ENCODE data around the gene SCRN2.
A peak's percentile ranks its signal among the peaks of the same experiment; 100 is the strongest.

The SCRN2 gene

GRCh38 chr17:47872651-47873161 is 31.6 kb upstream of the SCRN2 start:
- Histone ChIP-seq H3K27me3 (peaks cover 0 to 18% (median 4%) of the 10 kb centered on the region in 11 experiments; a peak in 10 of 22 replicates), H3K9me3 (replicated peaks in 1 of 11) (no peaks in the 10 kb centered on the region), H4K20me1 (no peaks in the 10 kb centered on the region; a peak in 2 of 22 replicates), H3K9ac (no peak overlapping the region), H3K4me3 (no peak overlapping the region), H3K27ac (no peak overlapping the region), H3K4me1 (peaks cover 4 to 31% (median 11%) of the 10 kb centered on the region in 10 experiments; a peak in 17 of 20 replicates), H3K4me2 (no peak overlapping the region), H3K36me3 (no peaks in the 10 kb centered on the region)
- no peak for TF ChIP-seq Cebpa-rat (IDR thresholded peaks at IDR 0.05)

- Histone ChIP-seq H4K20me1 (no peaks in the 10 kb centered on the region; a peak in 2 of 22 replicates), H3K36me3 (no peaks in the 10 kb centered on the region), H3K27me3 (peaks cover 0 to 18% (median 4%) of the 10 kb centered on the region in 11 experiments; a peak in 10 of 22 replicates), H3K9me3 (replicated peaks in 1 of 11) (no peaks in the 10 kb centered on the region), H3K4me1 (peaks cover 0 to 25% (median 6%) of the 10 kb centered on the region in 10 experiments; a peak in 13 of 20 replicates), H3K4me2 (peak overlapping the region in 1 of 11 experiments; percentile 5; a peak in 1 of 22 replicates), H3K27ac (no peak overlapping the region), H3K9ac (no peak overlapping the region), H3K4me3 (no peak overlapping the region)
- no peak; a peak in 1 of 22 replicates for TF ChIP-seq Cebpa-rat (IDR thresholded peaks at IDR 0.05)
Measured at GRCh38 chr17:47872019-47872650, 31.1 kb upstream of the SCRN2 start.

- peaks cover 0 to 18% (median 4%) of the 10 kb centered on the region in 11 experiments; a peak in 10 of 22 replicates for H3K27me3 ChIP-seq
Measured at GRCh38 chr17:47871048-47871447, 30.0 kb upstream of the SCRN2 start.

GRCh38 chr17:47870056-47870455 is 29.0 kb upstream of the SCRN2 start:
- Histone ChIP-seq H3K36me3 (no peaks in the 10 kb centered on the region), H3K4me2 (no peak overlapping the region), H3K9me3 (replicated peaks in 1 of 11) (no peaks in the 10 kb centered on the region), H3K27ac (no peak overlapping the region), H3K27me3 (peaks cover 0 to 18% (median 4%) of the 10 kb centered on the region in 11 experiments; a peak in 10 of 22 replicates), H3K4me1 (peaks cover 0 to 23% (median 6%) of the 10 kb centered on the region in 10 experiments; a peak in 11 of 20 replicates), H4K20me1 (no peaks in the 10 kb centered on the region; a peak in 3 of 22 replicates), H3K4me3 (no peak overlapping the region), H3K9ac (no peak overlapping the region)
- TF ChIP-seq Cebpa-rat (IDR thresholded peaks at IDR 0.05): no peak

More at GRCh38 chr17:47871048-47871447, 30.0 kb upstream of the SCRN2 start:
- Histone ChIP-seq H3K4me3 (no peak overlapping the region), H3K27ac (no peak overlapping the region), H3K4me2 (no peak overlapping the region), H3K36me3 (no peaks in the 10 kb centered on the region), H3K9me3 (replicated peaks in 1 of 11) (no peaks in the 10 kb centered on the region), H3K4me1 (peaks cover 0 to 25% (median 6%) of the 10 kb centered on the region in 10 experiments; a peak in 11 of 20 replicates), H3K9ac (no peak overlapping the region), H4K20me1 (no peaks in the 10 kb centered on the region; a peak in 3 of 22 replicates)
- TF ChIP-seq Cebpa-rat (IDR thresholded peaks at IDR 0.05): no peak

GRCh38 chr17:47869114-47869513 is 28.0 kb upstream of the SCRN2 start:
- no peak for TF ChIP-seq Cebpa-rat (IDR thresholded peaks at IDR 0.05)
- no peaks in the 10 kb centered on the region for H3K9me3 ChIP-seq (replicated peaks in 1 of 11)
- H4K20me1 ChIP-seq: no peaks in the 10 kb centered on the region; a peak in 2 of 22 replicates
- H3K9ac ChIP-seq: no peak overlapping the region
- H3K4me2 ChIP-seq: no peak overlapping the region
- H3K36me3 ChIP-seq: no peaks in the 10 kb centered on the region
- H3K27me3 ChIP-seq: peaks cover 0 to 18% (median 4%) of the 10 kb centered on the region in 11 experiments; a peak in 10 of 22 replicates
- H3K4me1 ChIP-seq: peaks cover 0 to 21% (median 5%) of the 10 kb centered on the region in 10 experiments; a peak in 11 of 20 replicates
- H3K4me3 ChIP-seq: no peak overlapping the region
- no peak overlapping the region for H3K27ac ChIP-seq

- no peak overlapping the region for H3K4me3 ChIP-seq
- peaks cover 0 to 16% (median 4%) of the 10 kb centered on the region in 11 experiments; a peak in 9 of 22 replicates for H3K27me3 ChIP-seq
- peaks cover 0 to 21% (median 3%) of the 10 kb centered on the region in 10 experiments; a peak in 10 of 20 replicates for H3K4me1 ChIP-seq
- H4K20me1 ChIP-seq: no peaks in the 10 kb centered on the region; a peak in 2 of 22 replicates
- H3K9me3 ChIP-seq (replicated peaks in 1 of 11): no peaks in the 10 kb centered on the region
- no peak overlapping the region for H3K27ac ChIP-seq
- no peaks in the 10 kb centered on the region for H3K36me3 ChIP-seq
- H3K9ac ChIP-seq: no peak overlapping the region
- TF ChIP-seq Cebpa-rat (IDR thresholded peaks at IDR 0.05): no peak
- no peak overlapping the region for H3K4me2 ChIP-seq
Measured at GRCh38 chr17:47867813-47868533, 26.9 kb upstream of the SCRN2 start.

- Histone ChIP-seq H4K20me1 (no peaks in the 10 kb centered on the region; a peak in 1 of 22 replicates), H3K9ac (no peak overlapping the region), H3K9me3 (replicated peaks in 1 of 11) (no peaks in the 10 kb centered on the region), H3K27me3 (peaks cover 0 to 6% (median 0%) of the 10 kb centered on the region in 11 experiments; a peak in 6 of 22 replicates), H3K36me3 (no peaks in the 10 kb centered on the region), H3K4me1 (peaks cover 0 to 27% (median 6%) of the 10 kb centered on the region in 10 experiments; a peak in 10 of 20 replicates), H3K4me2 (no peak overlapping the region), H3K4me3 (no peak overlapping the region), H3K27ac (no peak overlapping the region)
- TF ChIP-seq Cebpa-rat (IDR thresholded peaks at IDR 0.05): no peak
Measured at GRCh38 chr17:47866941-47867340, 25.9 kb upstream of the SCRN2 start.

GRCh38 chr17:47864791-47865216 is 23.7 kb upstream of the SCRN2 start:
- no peak overlapping the region for H3K9ac ChIP-seq
- no peaks in the 10 kb centered on the region for H3K36me3 ChIP-seq
- H3K27ac ChIP-seq: no peak overlapping the region
- H3K4me1 ChIP-seq: peaks cover 0 to 24% (median 6%) of the 10 kb centered on the region in 10 experiments; a peak in 10 of 20 replicates
- H3K27me3 ChIP-seq: peaks cover 0 to under 1% (median 0%) of the 10 kb centered on the region in 11 experiments; a peak in 3 of 22 replicates
- no peaks in the 10 kb centered on the region; a peak in 1 of 22 replicates for H4K20me1 ChIP-seq
- H3K9me3 ChIP-seq (replicated peaks in 1 of 11): no peaks in the 10 kb centered on the region
- peak overlapping the region in 1 of 11 experiments; percentile 10; a peak in 1 of 22 replicates for H3K4me2 ChIP-seq
- no peak overlapping the region for H3K4me3 ChIP-seq
- TF ChIP-seq Cebpa-rat (IDR thresholded peaks at IDR 0.05): no peak

Data from BLaER1 treated with 17β-estradiol and CSF1 and Interleukin-3, amounts not matched to agents 10 nM and 100 nM (cell line).